Transverse colon (tissue), 4 donors: Measurements from ENCODE around the gene VGLL2. TPM values are rescaled to one million over a fixed set of nuclear protein-coding genes. Genes with fewer than 3 reads are reported as not detected.

Source experiments
- DNase-seq: peaks from one replicate; pipeline ENCODE4 v3.0.0-alpha.2; 2019
- H3K27ac ChIP-seq, 4 donors: fragments of 200-600 bp; sonication (generic); 2 replicates each; pipeline ENCODE4 v1.5.1; 2016 to 2018; ENCODE audit warnings: inconsistent platforms in 4 of 4
- H3K27me3 ChIP-seq: fragments of 200-600 bp; sonication (generic); 2 replicates; pipeline ENCODE4 v1.5.1; 2017; ENCODE audit warnings: inconsistent platforms
- H3K36me3 ChIP-seq, 4 donors: fragments of 200-600 bp; sonication (generic); 2 replicates each; pipeline ENCODE4 v1.5.1; 2017 to 2019; ENCODE audit warnings: inconsistent platforms in 4 of 4
- H3K4me1 ChIP-seq, 4 donors: fragments of 200-600 bp; sonication (generic); 2 replicates each; pipeline ENCODE4 v1.5.1; 2017 to 2020; ENCODE audit warnings: inconsistent platforms in 4 of 4
- H3K4me3 ChIP-seq, 4 donors: fragments of 200-600 bp; sonication (generic); 1 replicate in 1 of 4; 2 replicates in 3 of 4; pipeline versions ENCODE4 v1.5.1 to v1.6.1; 2017 to 2019; ENCODE audit warnings: inconsistent platforms in 4 of 4
- H3K9me3 ChIP-seq, 2 donors: fragments of 200-600 bp; sonication (generic); 2 replicates each; pipeline ENCODE4 v1.5.1; 2017 to 2019; ENCODE audit warnings: inconsistent platforms in 2 of 2
- CTCF ChIP-seq, 5 experiments: fragments of 200-600 bp in 3 of 5; fragments of 450-650 bp in 2 of 5; sonication (generic) in 3 of 5; IDR thresholded peaks; 1 replicate in 2 of 5; 2 replicates in 3 of 5; pipeline ENCODE4 v1.5.1; 2016 to 2017; ENCODE audit warnings: antibody characterized with exemption in 5 of 5, inconsistent platforms in 3 of 5, mild to moderate bottlenecking in 2 of 5, moderate library complexity in 1 of 5
- EP300 ChIP-seq: sonication (generic); formaldehyde crosslinking; IDR thresholded peaks from one replicate; pipeline ENCODE4 v1.6.1; 2017; ENCODE audit warnings: antibody characterized with exemption, low read depth
- POLR2A ChIP-seq: fragments of 450-650 bp; IDR thresholded peaks from one replicate; pipeline ENCODE4 v1.6.1; 2016; ENCODE audit warnings: antibody characterized with exemption, mild to moderate bottlenecking, moderate library complexity
- POLR2AphosphoS5 ChIP-seq, 3 donors: sonication (generic); formaldehyde crosslinking; IDR thresholded peaks; one replicate each; pipeline ENCODE4 v1.6.1; 2016; ENCODE audit warnings: antibody characterized with exemption in 3 of 3
- WGBS, 2 donors: methylation state at CpG; one replicate each; pipeline ENCODE4 v1.1.5; 2018; ENCODE audit warnings: low coverage in 1 of 2; 5-methylcytosine and 5-hydroxymethylcytosine counted together
- in situ Hi-C, 4 donors: fragments of 200-750 bp; cut with MboI; loops; one replicate each; pipeline versions ENCODE4 v1.15.0 to v1.15.1; 2017; ENCODE audit warnings: low sequenced_read_pairs in 3 of 4, low pct_ligation_motif_present in 1 of 4, low pct_unique_long_range_greater_than_20kb in 1 of 4
- intact Hi-C: fragments of 100-400 bp; cut with DNase I; formaldehyde crosslinking; loops from one replicate; pipeline ENCODE4 v1.15.1; 2023; ENCODE audit warnings: low total_unique reads
- total RNA-seq, 4 donors: library from RNA; depleted of rRNA; stranded (reverse); fragments of >200 nt; gene quantifications; one replicate each; pipeline ENCODE4 v1.1.0, GENCODE V29; 2016

The VGLL2 gene
- total RNA-seq, 4 donors from 2014 or later = not detected

GRCh38 chr6:117280922-117281321 is 15.6 kb downstream of the VGLL2 start:
- H3K4me3 ChIP-seq = no peak overlapping the region
- 59 to 100% methylated on average over 1 to 3 of the region's 3 CpGs for WGBS, 2 donors
- no peak overlapping the region for H3K27ac ChIP-seq
- no peaks in the 10 kb centered on the region for H3K36me3 ChIP-seq
- DNase-seq = no peak
- H3K4me1 ChIP-seq = no peaks in the 10 kb centered on the region
- in situ Hi-C loops = no loop called here
- peaks cover 40% of the 10 kb centered on the region for H3K27me3 ChIP-seq
- H3K9me3 ChIP-seq = no peaks in the 10 kb centered on the region
- intact Hi-C loops = no loop called here
- TF ChIP-seq POLR2AphosphoS5 (IDR thresholded peaks at IDR 0.05) (no peak), POLR2A (no peak), CTCF (IDR thresholded peaks at IDR 0.05) (no peak), EP300 (no peak)

GRCh38 chr6:117288083-117288715 is 22.8 kb downstream of the VGLL2 start:
- intact Hi-C loops = no loop called here

GRCh38 chr6:117290173-117290846 is 25.0 kb downstream of the VGLL2 start:
- Histone ChIP-seq H3K9me3 (no peaks in the 10 kb centered on the region), H3K4me1 (no peaks in the 10 kb centered on the region), H3K4me3 (no peak overlapping the region), H3K27ac (no peak overlapping the region), H3K36me3 (no peaks in the 10 kb centered on the region), H3K27me3 (no peaks in the 10 kb centered on the region)
- TF ChIP-seq CTCF (IDR thresholded peaks at IDR 0.05) (no peak), EP300 (no peak), POLR2AphosphoS5 (IDR thresholded peaks at IDR 0.05) (no peak), POLR2A (no peak)
- no peak for DNase-seq
- in situ Hi-C loops (no loop called here), intact Hi-C loops (no loop called here)
- 51 to 56% methylated on average over 3 of the region's 3 CpGs for WGBS, 2 donors

More at GRCh38 chr6:117288083-117288715, 22.8 kb downstream of the VGLL2 start:
- Histone ChIP-seq H3K27me3 (no peaks in the 10 kb centered on the region), H3K4me3 (no peak overlapping the region), H3K36me3 (no peaks in the 10 kb centered on the region), H3K9me3 (no peaks in the 10 kb centered on the region), H3K27ac (no peak overlapping the region), H3K4me1 (no peaks in the 10 kb centered on the region)
- in situ Hi-C loops = no loop called here
- WGBS, 2 donors = 68% methylated on average over 3 of the region's 3 CpGs; no CpG with 5 or more reads in 1 of the 2 donors
- DNase-seq = no peak
- TF ChIP-seq POLR2AphosphoS5 (IDR thresholded peaks at IDR 0.05) (no peak), POLR2A (no peak), EP300 (no peak)

GRCh38 chr6:117298941-117299340 is 33.6 kb downstream of the VGLL2 start:
- Histone ChIP-seq H3K4me3 (no peak overlapping the region), H3K4me1 (no peaks in the 10 kb centered on the region), H3K27me3 (no peaks in the 10 kb centered on the region), H3K9me3 (no peaks in the 10 kb centered on the region), H3K36me3 (no peaks in the 10 kb centered on the region), H3K27ac (no peak overlapping the region)
- TF ChIP-seq POLR2AphosphoS5 (IDR thresholded peaks at IDR 0.05) (no peak), EP300 (no peak), CTCF (IDR thresholded peaks at IDR 0.05) (no peak), POLR2A (no peak)
- intact Hi-C loops = no loop called here
- in situ Hi-C loops = no loop called here
- 83 to 94% methylated on average over 3 of the region's 3 CpGs for WGBS, 2 donors
- DNase-seq = no peak
